Panc1 (cell line): ENCODE data around the gene CDK5RAP1. TPM values are rescaled to one million over a fixed set of nuclear protein-coding genes. Genes with fewer than 3 reads are reported as not detected.

Experiments used
- ATAC-seq: fragments of 200-7000 bp; cut with Tn5 transposase; 2 replicates; pipeline ENCODE4 v1.9.1; 2020; ENCODE audit warnings: mild to moderate bottlenecking, moderate library complexity
- BruUV-seq: library from RNA; stranded (reverse); fragments of 400-500 nt; replicated peaks from 2 replicates; lab custom pipeline; 2021; lab: Mats Ljungman, UMichigan
- CTCF ChIA-PET: fragments of 300-600 bp; sonication (Branson Sonifier 250); formaldehyde crosslinking; loops from one replicate; lab custom pipeline; 2022; ENCODE audit warnings: antibody characterized with exemption; lab: Charles Lee
- POLR2A ChIA-PET: fragments of 300-600 bp; sonication (Branson Sonifier 250); formaldehyde crosslinking; loops from one replicate; lab custom pipeline; 2022; ENCODE audit warnings: antibody characterized with exemption; lab: Charles Lee
- DNase-seq: peaks from one replicate; pipeline ENCODE4 v3.0.0-alpha.2; 2010; ENCODE audit warnings: low read depth, low spot score
- H3K27ac ChIP-seq: 2 replicates; pipeline ENCODE4 v1.5.1; 2011; ENCODE audit warnings: mild to moderate bottlenecking, low read length, inconsistent platforms
- H3K27me3 ChIP-seq: fragments of 200-500 bp; sonication (Bioruptor generic); 2 replicates; pipeline ENCODE4 v1.6.0; 2014; ENCODE audit warnings: low read length, inconsistent platforms; ENCODE audit not compliant: control insufficient read depth, insufficient read depth
- H3K36me3 ChIP-seq: fragments of 200-500 bp; sonication (Bioruptor generic); 2 replicates; pipeline ENCODE4 v1.5.1; 2014; ENCODE audit warnings: inconsistent platforms, mild to moderate bottlenecking, low read length, moderate library complexity; ENCODE audit not compliant: control insufficient read depth, insufficient read depth
- H3K4me1 ChIP-seq: 2 replicates; pipeline ENCODE4 v1.5.1; 2011; ENCODE audit warnings: inconsistent platforms, mild to moderate bottlenecking, low read length, moderate library complexity; ENCODE audit not compliant: control insufficient read depth, insufficient read depth
- H3K4me3 ChIP-seq, 2 experiments: 2 replicates each; pipeline ENCODE4 v1.5.1; 2011 to 2012; ENCODE audit warnings: low read depth in 2 of 2, low read length in 2 of 2, mild to moderate bottlenecking in 2 of 2, inconsistent platforms in 1 of 2, moderate library complexity in 1 of 2
- H3K9me3 ChIP-seq: fragments of 200-500 bp; sonication (Bioruptor generic); 2 replicates; pipeline ENCODE4 v1.5.1; 2014; ENCODE audit warnings: low read depth, mild to moderate bottlenecking, inconsistent platforms, low read length, moderate library complexity; ENCODE audit not compliant: control insufficient read depth, insufficient read depth
- CTCF ChIP-seq: fragments of 450-650 bp; IDR thresholded peaks from 2 replicates; pipeline ENCODE4 v1.5.1; 2017; ENCODE audit warnings: mild to moderate bottlenecking
- POLR2AphosphoS5 ChIP-seq: IDR thresholded peaks from 2 replicates; pipeline ENCODE4 v1.6.1; 2012; ENCODE audit warnings: mild to moderate bottlenecking, low read depth, low read length, moderate library complexity
- REST ChIP-seq, 2 experiments: IDR thresholded peaks; 2 replicates each; pipeline ENCODE4 v1.6.1; 2011 to 2012; ENCODE audit warnings: low read depth in 2 of 2, control low read depth in 1 of 2, low read length in 1 of 2, mild to moderate bottlenecking in 1 of 2, moderate library complexity in 1 of 2; ENCODE audit not compliant: insufficient read depth in 1 of 2
- SIN3A ChIP-seq: IDR thresholded peaks from 2 replicates; pipeline ENCODE4 v1.6.1; 2012; ENCODE audit warnings: low read depth, mild to moderate bottlenecking, low read length, moderate library complexity, borderline replicate concordance; ENCODE audit not compliant: insufficient read depth
- TCF7L2 ChIP-seq: IDR thresholded peaks from 2 replicates; pipeline ENCODE4 v1.6.1; 2011; ENCODE audit warnings: mild to moderate bottlenecking, low read depth, low read length, inconsistent platforms
- in situ Hi-C: cut with HindIII; loops from 2 replicates; pipeline ENCODE4 v1.10.0; 2016; ENCODE audit warnings: low sequenced_read_pairs, low pct_unique_long_range_greater_than_20kb
- intact Hi-C: fragments of 100-400 bp; cut with micrococcal nuclease; formaldehyde crosslinking; loops from one replicate; pipeline ENCODE4 v1.10.0; 2022; ENCODE audit not compliant: unreplicated experiment
- total RNA-seq: library from RNA; stranded (reverse); gene quantifications from one replicate; pipeline ENCODE4 v1.2.1, GENCODE V29; 2021; ENCODE audit not compliant: unreplicated experiment

CDK5RAP1 gene
- total RNA-seq, 1 experiment from 2014 or later, result 34.8 TPM

- Histone ChIP-seq H3K4me3 (no peak overlapping the region), H3K27ac (no peak overlapping the region), H3K9me3 (no peaks in the 10 kb centered on the region), H3K27me3 (peaks cover 3% of the 10 kb centered on the region), H3K4me1 (no peaks in the 10 kb centered on the region), H3K36me3 (no peaks in the 10 kb centered on the region)
- intact Hi-C loops (no loop called here), in situ Hi-C loops (no loop called here)
- DNase-seq, result no peak
- ATAC-seq, result no peak
- TF ChIP-seq CTCF (no peak), TCF7L2 (no peak), REST (IDR thresholded peaks at IDR 0.05; ENCODE audit: insufficient read depth in 1 of 2, low read depth in 2 of 2, low read length in 1 of 2) (no peak), SIN3A (no peak), POLR2AphosphoS5 (no peak)
- ChIA-PET POLR2A (no interaction called here), CTCF (interaction anchor here (0.6 kb wide), 1 partner anchor 372 kb away, joined by 7 read pairs; no protein-coding TSS in a partner anchor)
- no TSS peak for BruUV-seq
Observed at GRCh38 chr20:33332905-33333456, 68.3 kb downstream of the CDK5RAP1 start.

- H3K27me3 ChIP-seq, result peaks cover 3% of the 10 kb centered on the region
- H3K9me3 ChIP-seq, result no peaks in the 10 kb centered on the region
- ATAC-seq, result no peak
- H3K36me3 ChIP-seq, result no peaks in the 10 kb centered on the region
- no TSS peak for BruUV-seq
- CTCF ChIA-PET, result no interaction called here
- no peak for DNase-seq
- TF ChIP-seq POLR2AphosphoS5, result no peak
- no peak for TF ChIP-seq TCF7L2
- no peak for TF ChIP-seq CTCF
- no peak for TF ChIP-seq SIN3A
- H3K4me3 ChIP-seq, result no peak overlapping the region
- in situ Hi-C loops, result no loop called here
- H3K4me1 ChIP-seq, result no peaks in the 10 kb centered on the region
- H3K27ac ChIP-seq, result no peak overlapping the region
- intact Hi-C loops, result no loop called here
- POLR2A ChIA-PET, result no interaction called here
Observed at GRCh38 chr20:33328157-33329137, 72.9 kb downstream of the CDK5RAP1 start.
